ENCODE data around the gene FBXL17.

The FBXL17 gene

GRCh38 chr5:107997338-107997980 is 384.4 kb downstream of the FBXL17 start:
- no peak for DNase-seq (ENCODE audit: low read depth in 2 of 2)

- DNase-seq (ENCODE audit: low read depth in 2 of 2): no peak
Measured at GRCh38 chr5:107993341-107993740, 388.6 kb downstream of the FBXL17 start.

GRCh38 chr5:107990881-107991810 is 390.8 kb downstream of the FBXL17 start:
- DNase-seq (ENCODE audit: low read depth in 2 of 2): no peak

- DNase-seq (ENCODE audit: low read depth in 2 of 2): no peak
Measured at GRCh38 chr5:107985144-107985543, 396.8 kb downstream of the FBXL17 start.

- DNase-seq (ENCODE audit: low read depth in 2 of 2): no peak
Measured at GRCh38 chr5:107982703-107983425, 399.0 kb downstream of the FBXL17 start.

GRCh38 chr5:107980923-107981692 is 400.8 kb downstream of the FBXL17 start:
- no peak for DNase-seq (ENCODE audit: low read depth in 2 of 2)

GRCh38 chr5:107979900-107980299 is 402.0 kb downstream of the FBXL17 start:
- DNase-seq (ENCODE audit: low read depth in 2 of 2): no peak

- no peak for DNase-seq (ENCODE audit: low read depth in 2 of 2)
Measured at GRCh38 chr5:107979291-107979690, 402.6 kb downstream of the FBXL17 start.

GRCh38 chr5:107977550-107978071 is 404.3 kb downstream of the FBXL17 start:
- no peak for DNase-seq (ENCODE audit: low read depth in 2 of 2)

GRCh38 chr5:107975568-107975967 is 406.3 kb downstream of the FBXL17 start:
- no peak for DNase-seq (ENCODE audit: low read depth in 2 of 2)

GRCh38 chr5:107971846-107972245 is 410.1 kb downstream of the FBXL17 start:
- no peak for DNase-seq (ENCODE audit: low read depth in 2 of 2)

- no peak for DNase-seq (ENCODE audit: low read depth in 2 of 2)
Measured at GRCh38 chr5:107969847-107970246, 412.1 kb downstream of the FBXL17 start.

GRCh38 chr5:107968998-107969397 is 412.9 kb downstream of the FBXL17 start:
- no peak for DNase-seq (ENCODE audit: low read depth in 2 of 2)

- DNase-seq (ENCODE audit: low read depth in 2 of 2): no peak
Measured at GRCh38 chr5:107968406-107968843, 413.5 kb downstream of the FBXL17 start.

- DNase-seq (ENCODE audit: low read depth in 2 of 2): no peak
Measured at GRCh38 chr5:107966201-107966600, 415.7 kb downstream of the FBXL17 start.

GRCh38 chr5:107964722-107965121 is 417.2 kb downstream of the FBXL17 start:
- DNase-seq (ENCODE audit: low read depth in 2 of 2): no peak

GRCh38 chr5:107959573-107960279 is 422.2 kb downstream of the FBXL17 start:
- no peak for DNase-seq (ENCODE audit: low read depth in 2 of 2)

GRCh38 chr5:107958861-107959260 is 423.0 kb downstream of the FBXL17 start:
- DNase-seq (ENCODE audit: low read depth in 2 of 2): no peak

GRCh38 chr5:107958432-107958831 is 423.5 kb downstream of the FBXL17 start:
- no peak for DNase-seq (ENCODE audit: low read depth in 2 of 2)

GRCh38 chr5:107957051-107957450 is 424.8 kb downstream of the FBXL17 start:
- no peak for DNase-seq (ENCODE audit: low read depth in 2 of 2)

GRCh38 chr5:107955321-107955720 is 426.6 kb downstream of the FBXL17 start:
- DNase-seq (ENCODE audit: low read depth in 2 of 2): no peak

Data from stimulated activated CD8-positive, alpha-beta memory T cell treated with anti-CD3 and anti-CD28 coated beads, Interleukin-15, amount 100 ng/mL, for 48 hours (primary cell).